HG02623 (cell line): ENCODE data around the gene C3orf80.
"Not testable (repeated sequence)": the region's sequence is repeated elsewhere in the genome, so short reads cannot be mapped to it uniquely, and the experiment has no call there.

ENCODE experiments used
- ATAC-seq: cut with Tn5 transposase; IDR thresholded peaks from one replicate; pipeline ENCODE4 v1.9.1; 2021; ENCODE audit warnings: moderate library complexity; ENCODE audit not compliant: unreplicated experiment

Gene C3orf80

DNA sequence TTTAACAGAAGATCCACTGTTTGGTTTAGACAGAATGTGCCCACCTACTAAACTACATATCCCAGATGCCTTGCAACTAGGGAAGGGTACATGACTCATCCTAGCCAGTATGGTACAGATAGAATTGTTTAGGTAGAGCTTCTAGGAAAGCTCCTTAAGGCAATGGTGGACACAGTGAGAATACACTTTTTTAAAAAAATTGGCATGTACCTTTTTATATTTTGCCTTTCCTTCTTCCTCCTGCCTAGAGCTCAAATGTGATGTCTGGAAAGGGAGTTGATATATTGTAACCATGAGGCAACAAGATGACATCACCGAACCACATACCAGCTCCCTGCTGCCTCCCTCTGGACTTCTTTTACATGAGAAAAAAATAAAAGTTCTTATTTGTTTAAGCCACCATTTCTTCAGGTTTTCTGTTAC lies 14.4 kb upstream of the C3orf80 start:
- ATAC-seq = no peak

DNA sequence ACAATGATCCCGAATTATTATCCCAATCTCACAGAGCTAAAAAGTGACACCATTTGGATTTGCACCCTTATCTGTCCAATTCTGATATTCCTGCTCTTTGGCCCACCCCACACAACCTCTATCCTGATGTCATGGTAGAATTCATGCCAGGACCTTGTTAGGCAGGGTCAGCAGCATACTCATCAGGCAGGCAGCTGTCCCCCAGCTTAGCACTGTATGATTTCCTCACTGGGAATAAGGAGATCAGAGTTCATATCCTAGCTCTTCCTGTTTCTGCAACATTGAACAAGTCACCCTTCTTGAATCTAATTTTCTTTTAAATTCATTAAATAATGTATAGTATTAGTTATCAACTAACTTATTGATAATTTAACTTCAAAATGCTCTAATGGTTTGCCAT lies 12.0 kb upstream of the C3orf80 start:
- ATAC-seq = no peak

DNA sequence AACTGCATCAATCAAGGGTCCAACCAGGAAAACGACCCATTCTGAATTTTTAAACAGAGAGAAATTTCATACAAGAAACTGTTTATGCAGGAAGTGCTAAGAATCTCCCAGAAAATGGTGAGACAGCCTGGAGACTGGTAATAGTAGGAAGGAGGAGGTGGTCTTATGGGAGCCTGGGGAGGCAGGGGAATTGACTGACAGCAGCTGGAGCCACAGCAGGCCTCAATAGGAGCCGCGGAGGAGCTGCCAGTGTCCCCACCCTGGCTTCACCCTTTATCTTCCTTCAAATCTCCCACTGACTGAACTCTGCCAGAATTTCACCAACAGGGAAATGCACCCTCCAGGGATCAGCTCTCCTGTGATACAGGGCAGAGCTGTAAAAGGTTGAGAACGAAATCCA lies 7.5 kb upstream of the C3orf80 start:
- no peak for ATAC-seq

DNA sequence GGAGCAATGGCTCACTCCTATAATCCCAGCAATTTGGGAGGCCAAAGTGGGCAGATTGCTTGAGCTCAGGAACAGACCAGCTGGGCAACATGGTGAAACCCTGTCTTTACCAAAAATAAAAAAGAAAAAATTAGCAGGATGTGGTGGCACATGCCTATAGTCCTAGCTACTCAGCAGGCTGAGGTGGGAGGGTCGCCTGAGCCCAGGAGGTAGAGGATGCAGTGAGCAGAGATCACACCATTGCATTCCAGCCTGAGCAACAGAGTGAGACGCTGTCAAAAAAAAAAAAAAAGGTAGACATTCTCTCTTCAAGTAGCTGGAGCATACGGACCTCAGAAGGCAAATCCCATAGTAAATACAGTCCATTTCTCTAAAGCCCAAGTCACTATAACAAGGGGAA lies 7.1 kb upstream of the C3orf80 start:
- ATAC-seq = no peak

DNA sequence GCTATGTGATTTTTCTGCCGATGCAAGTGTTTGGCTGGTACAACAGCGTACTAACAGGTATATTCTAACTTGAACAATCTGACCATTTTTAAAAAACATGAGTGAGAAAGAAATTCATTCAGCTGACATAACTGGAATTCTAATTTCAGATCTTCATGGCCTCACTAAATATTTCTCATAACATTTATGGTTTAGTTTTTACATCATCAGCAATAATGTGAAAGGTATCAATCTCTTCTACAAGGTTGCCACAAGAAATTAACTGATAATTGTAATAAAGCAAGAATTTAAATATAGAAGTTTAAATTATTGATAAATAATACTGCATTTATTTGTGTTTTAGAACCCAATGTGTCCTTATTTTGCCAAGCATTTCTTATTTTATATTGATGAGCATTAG lies 5.2 kb upstream of the C3orf80 start:
- ATAC-seq = no peak

DNA sequence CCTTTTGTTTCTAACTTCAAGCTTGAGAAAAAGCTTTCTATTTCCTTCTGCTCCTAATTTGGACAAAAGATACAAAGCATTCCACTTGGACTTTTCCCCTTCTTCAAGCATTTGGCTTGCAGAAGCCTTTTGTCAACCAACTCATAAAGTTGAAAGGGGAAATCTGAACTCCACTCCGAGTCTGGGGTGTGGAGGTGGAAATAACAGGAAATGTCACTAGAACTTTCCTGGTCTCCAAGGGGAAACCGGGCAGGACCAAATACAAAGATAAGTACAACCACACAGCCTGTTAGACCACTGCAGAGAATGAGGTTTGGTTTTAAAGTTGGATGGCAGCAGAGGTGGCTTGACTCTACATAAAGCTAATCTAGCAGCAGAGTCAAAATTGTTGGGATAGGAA lies 4.2 kb upstream of the C3orf80 start:
- ATAC-seq = no peak

DNA sequence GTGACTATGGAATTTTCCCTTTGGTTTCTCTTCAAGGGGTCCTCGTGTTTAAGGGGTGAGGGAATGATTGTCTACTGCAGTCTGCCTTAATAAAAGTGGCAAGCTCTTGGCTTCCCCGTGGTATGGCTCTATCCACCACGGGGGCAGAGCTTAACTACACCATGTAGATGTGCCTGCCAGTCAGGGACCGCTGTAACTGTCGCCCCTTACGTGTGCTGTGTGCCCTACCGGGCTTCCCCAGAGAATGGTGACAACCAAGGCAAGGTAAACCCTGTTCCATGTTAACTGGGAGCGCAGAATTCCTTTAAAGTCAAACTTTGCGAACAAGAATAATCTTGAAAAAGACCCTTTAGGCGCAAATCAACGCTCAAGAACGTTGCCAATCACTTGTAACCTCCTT lies 966 bp upstream of the C3orf80 start:
- ATAC-seq = no peak

DNA sequence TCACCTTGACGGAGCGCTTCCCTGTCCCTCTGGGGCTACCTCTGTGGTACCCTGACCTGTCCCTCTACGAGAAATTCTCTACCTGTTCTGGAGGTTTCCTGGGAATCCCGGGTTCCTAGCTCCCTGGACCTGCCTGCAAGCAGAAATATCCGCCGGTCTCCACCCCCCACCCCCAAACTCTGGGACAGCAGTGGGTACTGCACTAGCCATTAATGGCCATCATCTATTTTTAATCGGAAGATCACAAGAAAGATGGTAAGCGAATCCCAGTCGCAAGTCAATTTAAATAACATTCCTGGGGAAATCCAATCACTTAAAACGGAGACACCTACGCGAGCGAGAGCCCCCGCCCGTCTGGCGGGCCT lies 429 bp upstream of the C3orf80 start:
- no peak for ATAC-seq

DNA sequence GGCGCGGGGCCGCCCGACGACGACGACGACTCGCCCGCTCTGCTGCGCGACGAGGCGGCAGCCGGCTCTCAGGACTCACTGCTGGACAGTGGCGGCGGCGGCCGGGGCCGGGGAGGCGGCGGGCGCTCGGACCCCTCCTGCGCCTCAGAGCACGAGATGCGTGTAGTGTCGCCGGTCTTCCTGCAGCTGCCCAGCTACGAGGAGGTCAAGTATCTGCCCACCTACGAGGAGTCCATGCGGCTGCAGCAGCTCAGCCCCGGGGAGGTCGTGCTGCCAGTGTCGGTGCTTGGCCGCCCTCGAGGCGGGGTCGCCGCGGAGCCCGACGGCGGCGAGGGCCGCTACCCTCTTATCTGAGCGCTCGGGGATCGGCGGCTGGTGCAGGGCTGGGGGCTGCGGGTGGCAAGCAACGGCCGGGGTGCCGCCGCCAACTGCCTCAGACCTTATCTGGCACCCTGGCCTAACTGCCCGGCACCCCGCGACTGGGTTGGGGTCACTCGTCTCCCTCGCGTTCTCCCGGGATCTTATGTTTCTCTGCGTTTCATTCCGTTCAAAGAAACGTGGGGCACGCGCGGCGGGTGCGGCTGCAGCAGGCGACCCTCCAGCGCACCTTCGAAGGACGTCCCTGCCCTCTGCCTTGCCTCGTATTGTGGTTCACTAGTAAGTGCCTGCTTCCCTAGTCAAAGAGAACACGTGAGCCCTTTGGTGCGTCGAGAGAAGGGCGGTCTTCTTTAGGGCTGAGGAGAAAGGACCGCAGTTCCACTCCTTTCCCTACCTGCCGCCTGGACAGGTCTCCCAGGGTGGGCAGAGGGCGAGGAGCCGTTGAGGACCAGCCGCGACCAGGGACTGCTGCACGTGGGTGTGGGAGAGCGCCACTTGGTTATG lies 1.0 kb downstream of the C3orf80 start:
- ATAC-seq = peak; percentile 6

DNA sequence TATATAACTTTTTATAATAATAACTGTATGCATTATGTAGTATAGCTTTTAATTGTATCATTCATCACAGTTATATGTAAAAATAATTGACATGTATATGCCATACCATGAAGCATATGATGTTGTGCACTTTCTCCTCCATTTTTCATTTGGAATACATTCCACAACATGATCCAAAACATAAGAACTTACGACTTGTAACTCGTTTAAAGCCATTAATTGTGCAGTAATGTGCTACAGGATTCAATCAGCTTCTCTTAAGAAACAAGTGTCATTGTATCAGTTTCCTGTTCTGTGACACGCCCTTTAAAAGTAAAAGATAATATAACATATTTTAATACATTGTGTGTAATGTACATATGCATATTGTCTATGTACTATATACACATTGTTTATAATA lies 2.2 kb downstream of the C3orf80 start:
- no peak for ATAC-seq

DNA sequence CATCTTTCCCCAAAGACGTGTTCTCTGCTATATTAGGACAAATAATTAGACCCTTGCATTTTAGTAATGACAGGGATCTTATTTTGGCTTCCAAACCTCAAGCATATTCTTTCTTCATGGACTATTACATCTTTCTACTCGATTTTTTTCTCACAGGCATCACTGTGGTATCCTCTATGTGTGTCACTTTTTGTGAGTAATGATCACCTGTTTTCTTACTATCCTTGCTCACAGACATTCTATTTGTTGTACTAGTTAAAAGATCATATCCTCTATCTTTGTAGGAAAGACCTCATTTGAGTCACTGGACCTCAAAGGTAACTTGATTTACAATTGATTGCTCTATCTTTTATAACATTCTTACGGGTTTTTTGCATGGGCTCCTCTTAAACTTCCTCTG lies 6.8 kb downstream of the C3orf80 start:
- ATAC-seq = no peak

DNA sequence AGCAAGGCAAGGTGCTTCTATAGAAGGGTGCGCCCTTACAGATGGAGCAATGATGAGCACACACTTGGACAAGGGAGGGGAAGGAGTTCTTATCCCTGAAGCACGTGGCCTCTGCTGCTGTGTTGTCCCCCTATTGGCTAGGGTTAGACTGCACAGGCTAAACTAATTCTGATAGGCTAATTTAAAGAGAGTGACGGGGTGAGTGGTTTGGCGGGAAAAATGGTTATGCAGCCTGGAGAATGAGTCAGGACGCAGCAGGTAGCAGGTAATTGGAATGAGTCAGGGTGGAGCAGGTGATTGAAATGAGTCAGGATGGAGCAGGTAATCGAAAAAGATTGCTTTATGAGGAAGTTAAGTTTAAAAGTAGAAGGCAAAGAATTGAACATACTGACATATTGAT lies 15.5 kb downstream of the C3orf80 start:
- not testable (repeated sequence) for ATAC-seq

DNA sequence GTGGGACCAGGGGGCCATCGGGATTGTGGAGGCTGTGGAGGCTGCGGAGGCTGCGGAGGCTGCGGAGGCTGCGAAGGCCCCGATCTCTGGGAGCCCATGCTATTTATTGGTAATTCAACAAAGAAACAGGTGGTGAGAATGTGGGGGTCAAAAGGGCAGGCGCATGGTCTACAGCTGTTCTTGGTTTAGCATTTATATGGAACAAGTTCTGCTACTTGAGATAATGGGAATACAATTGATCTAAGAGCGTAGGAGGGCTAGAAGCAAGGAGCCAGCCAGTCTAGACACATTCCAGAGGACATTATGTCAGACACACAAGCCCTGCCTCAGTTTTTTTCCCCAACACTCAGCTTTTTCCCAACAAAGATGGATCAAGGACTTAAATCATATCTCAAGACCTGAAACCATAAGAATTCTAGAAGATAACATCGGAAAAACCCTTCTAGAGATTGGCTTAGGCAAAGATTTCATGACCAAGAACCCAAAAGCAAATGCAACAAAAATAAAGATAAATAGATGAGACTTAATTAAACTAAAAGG lies 20.1 kb downstream of the C3orf80 start:
- no peak for ATAC-seq

DNA sequence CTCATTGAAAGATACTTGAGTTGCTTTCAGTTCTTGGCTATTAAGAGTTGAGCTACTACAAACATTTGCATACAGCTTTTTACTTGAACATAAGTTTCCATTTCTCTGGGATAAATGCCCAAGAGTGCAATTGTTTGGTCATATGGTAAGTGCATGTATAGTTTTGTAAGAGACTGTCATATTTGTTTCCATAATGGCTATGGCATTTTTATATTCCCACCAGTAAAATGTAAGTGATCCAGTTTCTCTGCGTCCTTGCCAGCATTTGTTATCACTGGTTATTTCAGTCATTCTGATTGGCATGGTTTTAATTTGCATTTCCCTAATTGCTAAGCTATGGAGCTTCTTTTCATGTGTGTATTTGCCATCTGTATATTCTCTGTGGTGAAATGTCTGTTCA lies 22.5 kb downstream of the C3orf80 start:
- ATAC-seq = no peak

DNA sequence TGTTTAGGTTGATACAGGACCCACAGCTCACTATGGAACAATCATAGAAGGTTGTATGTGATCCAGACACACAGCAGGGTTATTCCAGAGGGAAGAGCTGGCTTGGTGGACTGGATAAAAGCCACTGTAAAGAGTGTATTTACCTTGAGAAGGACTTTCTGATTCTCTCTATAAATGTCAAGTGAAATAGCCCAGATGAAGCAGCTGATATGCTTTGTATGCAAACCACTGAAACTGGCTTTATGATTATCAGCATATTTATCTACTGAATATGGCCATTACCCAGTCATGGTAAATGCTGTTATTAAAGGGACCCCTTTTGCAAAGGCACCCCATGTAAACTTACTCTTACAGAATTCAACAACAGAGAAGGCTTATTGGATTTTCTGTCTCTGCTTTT lies 28.1 kb downstream of the C3orf80 start:
- ATAC-seq = no peak

DNA sequence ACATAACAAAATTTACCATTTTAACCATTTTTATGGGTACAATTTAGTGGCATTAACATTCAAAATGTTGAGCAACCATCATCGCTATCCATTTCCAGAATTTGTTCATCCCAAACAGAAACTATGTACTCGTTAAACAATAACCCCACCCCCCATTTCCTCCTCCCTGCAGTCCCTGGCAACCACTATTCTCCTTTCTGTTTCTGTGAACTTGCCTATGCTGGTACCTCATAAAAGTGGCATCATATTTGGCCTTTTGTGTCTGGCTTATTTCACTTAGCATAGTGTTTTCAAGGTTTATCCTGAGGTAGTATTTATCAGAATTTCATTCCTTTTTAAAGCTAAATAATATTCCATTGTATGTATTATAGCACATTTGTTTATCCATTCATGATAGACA lies 32.4 kb downstream of the C3orf80 start:
- no peak for ATAC-seq

DNA sequence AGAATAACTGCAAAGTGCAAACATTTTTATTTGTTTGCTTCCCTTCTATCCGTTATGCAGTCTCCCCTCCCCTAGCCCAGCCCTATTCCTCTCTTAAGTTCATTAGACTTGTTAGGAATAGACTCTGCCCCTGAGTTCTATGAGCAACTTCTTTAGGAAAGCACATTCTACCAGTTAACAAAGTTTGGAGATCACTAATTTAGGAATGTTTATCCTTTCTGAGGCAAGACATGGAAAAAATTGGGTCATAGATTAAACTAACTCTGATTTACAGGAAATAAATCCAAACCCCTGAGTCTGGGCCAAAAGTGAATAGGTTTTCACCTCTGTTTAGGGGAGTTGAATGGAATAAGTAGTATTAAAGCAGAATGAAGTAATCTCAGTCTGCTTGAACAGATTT lies 34.4 kb downstream of the C3orf80 start:
- no peak for ATAC-seq

DNA sequence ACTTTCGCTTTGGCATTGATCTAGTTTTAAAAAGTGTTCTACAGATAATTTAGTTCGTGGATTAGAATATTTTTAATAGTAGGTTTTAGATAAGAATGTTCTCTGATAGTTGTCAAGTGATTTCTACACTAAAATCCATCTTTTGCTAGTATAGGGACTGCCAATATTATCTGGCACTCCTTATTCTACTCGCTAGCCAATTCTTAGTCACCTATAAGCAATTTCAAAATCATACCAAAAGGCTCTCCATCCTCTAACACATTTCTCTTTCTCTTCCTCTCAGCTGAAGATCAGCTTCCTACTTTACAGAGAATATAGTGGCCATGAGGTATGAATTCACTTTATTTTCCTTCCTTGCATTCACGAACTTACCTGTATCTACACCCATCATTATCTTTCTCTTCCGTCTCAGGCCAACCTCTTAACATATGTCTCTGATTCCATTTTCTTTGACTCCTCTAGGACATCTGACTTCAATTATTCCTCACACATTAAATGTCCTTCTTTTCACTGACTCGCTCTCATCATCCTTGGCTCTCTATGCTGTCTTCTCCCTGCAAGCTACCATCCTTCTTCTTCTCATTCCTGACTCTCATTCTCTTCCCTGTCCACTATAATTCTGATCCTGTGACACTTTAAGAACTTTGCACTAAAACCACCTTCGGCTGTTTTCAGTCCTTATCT lies 35.5 kb downstream of the C3orf80 start:
- no peak for ATAC-seq

DNA sequence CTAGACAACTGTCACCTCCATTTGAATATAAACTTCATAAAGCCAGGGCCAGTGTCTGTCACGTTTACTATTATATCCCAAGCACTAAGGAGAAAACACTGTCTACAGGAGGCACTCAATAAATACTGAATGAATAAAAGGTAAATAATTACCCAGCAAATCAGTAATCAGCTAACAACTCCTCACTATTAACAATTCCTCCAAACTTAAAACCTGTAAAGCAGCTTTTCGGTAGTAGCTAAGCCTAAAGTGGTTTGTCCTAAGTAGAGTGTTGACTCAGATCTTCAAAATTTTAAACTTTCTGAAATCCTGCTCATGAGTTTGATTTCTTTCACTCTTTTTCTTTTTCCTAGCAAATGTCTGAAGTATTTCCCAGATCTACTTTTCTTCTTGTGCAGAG lies 39.9 kb downstream of the C3orf80 start:
- ATAC-seq = no peak
